HuH-7 (cell line): ENCODE measurements around the gene MAN2C1.
"Not testable (repeated sequence)": the region's sequence is repeated elsewhere in the genome, so short reads cannot be mapped to it uniquely, and the experiment has no call there.

Experiments used
- DNase-seq: peaks from one replicate; pipeline ENCODE4 v3.0.0; 2011; ENCODE audit warnings: low spot score

The MAN2C1 gene

DNA sequence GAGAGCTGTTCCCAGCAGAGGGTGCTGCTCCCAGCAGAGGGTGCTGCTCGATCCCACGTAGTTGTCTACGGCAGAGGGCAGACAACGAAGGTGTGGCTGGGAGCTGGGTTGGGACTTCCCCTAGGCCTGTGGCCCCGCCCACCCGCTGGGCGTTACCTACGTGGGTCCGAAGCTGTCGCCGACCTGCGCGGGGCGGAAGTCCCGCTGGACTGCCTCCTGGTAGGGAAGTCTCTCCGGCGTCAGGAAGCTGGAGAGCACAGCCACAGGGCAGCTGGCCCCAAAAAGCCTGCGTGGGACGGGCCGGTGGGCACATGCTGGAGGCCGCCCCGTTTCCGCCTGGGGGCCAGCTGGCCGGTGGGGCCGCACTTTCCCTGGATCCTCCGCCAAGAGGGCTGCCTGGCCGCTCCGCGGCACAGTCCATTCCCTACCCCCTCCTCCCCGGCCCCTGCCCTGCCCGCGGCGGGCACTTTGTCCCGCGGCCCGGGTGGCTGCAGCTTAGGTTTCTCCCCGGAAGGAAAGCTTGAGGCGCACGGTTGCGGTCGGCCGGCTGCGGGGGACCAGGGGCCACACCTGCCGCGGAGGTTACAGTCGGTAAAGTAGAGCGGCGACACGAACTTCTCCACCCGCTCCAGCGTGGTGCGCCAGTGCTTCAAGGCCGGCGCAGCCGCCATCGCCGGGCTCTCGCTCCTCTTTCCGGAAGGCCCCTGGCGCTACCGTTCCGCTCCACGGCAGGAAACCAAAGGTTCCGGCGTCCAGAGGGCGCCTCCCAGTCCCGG lies at the start of gene MAN2C1:
MAN2C1 (minus strand) TSS at position 695 of the 776 bp plus-strand sequence; CDS start at position 671, 24 bp downstream.
- peak; percentile 99 for DNase-seq

DNA sequence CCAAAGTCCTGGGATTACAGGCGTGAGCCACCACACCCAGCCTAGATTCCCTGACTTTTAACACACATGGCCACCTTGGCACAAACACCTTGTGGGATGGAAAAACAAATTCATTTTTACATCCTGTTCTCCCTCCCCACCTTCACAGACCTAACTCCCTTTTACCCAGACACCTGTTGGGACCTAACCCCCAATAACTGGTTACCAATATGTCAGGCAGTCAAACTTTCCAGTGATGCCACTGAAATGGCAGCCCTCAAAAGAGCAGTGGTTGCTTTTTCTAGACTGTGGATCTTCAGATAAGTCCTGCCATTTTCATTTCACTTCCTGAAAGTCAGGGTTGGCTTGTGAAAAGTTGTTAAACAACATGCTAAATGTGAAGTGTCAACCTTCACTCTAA lies 48.2 kb upstream of the MAN2C1 start:
- no peak for DNase-seq

- DNase-seq, result no peak
Measured at GRCh38 chr15:75410196-75410595, 41.8 kb upstream of the MAN2C1 start.

GRCh38 chr15:75407083-75407482 lies 38.7 kb upstream of the MAN2C1 start:
- DNase-seq, result no peak

DNA sequence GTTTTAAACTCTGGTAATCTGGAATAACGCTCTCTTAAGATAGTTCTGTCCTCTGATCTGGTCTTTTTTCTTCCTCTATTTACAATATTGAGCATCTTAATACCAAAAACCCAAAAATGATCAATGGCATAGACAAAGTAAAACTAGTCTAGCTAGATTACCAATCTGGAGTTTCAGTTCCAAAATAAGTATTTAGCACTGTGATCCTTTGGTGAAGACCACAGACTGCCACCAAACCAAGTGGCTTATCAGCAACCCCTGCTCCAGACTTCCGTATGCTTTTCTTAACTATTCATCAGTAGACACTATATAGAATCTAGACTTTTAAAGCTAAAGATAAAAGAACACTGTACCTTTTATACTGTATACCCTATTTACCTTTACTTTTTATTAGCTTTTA lies 35.5 kb upstream of the MAN2C1 start:
- DNase-seq, result no peak

DNA sequence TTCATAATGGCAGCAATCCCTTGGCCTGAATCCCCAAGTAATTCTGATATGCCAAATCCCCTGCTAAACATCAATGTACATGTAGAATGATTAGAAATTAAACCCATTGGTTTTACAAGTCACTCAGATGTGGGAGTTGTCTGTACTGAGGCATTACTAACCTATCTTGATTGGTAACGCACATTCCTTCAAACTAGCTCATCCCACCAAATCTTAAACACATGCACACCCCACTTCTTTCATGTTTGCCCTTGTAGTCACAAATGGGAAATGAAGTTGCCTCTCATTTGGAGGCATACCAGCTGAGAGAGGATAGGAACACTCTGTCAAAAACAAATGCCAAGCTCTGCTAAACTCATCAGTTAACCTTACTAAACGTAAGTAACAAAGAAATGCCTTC lies 29.1 kb upstream of the MAN2C1 start:
- DNase-seq, result no peak

DNA sequence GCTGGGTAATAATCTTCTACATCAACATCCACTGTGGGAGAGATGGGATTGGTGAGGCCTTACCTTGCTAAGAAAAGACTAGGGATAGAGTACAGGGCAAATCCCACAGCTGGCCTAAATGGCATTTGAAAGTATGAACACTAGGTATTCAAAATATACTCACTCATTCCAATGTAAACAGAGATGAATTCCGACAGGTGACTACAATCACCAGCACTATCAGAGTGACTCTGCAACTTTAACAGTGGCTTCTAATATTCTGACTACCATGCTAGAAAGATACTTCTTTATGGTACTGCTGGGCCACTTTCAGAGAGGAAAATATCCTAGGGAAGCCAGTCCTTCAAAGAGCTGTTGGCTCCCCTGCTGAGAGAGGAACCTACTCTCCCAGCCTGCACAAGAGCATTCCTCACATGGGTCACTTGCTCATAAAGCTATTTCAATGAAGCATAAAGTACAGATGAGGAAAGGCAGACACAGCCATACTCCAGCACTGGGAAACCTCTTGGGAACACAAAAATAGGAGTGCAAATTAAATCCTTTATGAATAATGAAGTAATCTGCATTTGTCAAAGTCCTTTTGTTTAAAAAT lies 21.5 kb upstream of the MAN2C1 start:
- DNase-seq, result no peak

DNA sequence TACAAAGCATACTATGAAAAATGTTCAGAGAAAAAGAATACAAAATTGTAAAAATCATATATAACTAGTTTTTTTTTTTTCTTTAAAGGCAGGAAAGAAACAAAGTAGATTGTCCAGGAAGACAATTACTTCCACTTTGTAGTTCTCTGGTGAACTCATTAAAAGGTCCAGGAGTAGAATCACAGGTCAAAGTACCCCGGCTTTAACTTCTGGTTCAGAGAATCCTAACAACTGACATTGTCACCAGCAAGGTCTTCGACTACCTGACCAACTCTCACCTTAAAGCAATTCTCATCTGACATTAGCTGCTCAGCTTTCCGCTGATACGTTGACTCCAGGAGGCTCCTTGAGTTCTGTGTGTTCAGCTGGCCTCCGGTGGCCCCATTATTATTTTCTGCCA lies 15.6 kb upstream of the MAN2C1 start:
- DNase-seq, result not testable (repeated sequence)

- no peak for DNase-seq
Measured at GRCh38 chr15:75380773-75381172, 12.4 kb upstream of the MAN2C1 start.

DNA sequence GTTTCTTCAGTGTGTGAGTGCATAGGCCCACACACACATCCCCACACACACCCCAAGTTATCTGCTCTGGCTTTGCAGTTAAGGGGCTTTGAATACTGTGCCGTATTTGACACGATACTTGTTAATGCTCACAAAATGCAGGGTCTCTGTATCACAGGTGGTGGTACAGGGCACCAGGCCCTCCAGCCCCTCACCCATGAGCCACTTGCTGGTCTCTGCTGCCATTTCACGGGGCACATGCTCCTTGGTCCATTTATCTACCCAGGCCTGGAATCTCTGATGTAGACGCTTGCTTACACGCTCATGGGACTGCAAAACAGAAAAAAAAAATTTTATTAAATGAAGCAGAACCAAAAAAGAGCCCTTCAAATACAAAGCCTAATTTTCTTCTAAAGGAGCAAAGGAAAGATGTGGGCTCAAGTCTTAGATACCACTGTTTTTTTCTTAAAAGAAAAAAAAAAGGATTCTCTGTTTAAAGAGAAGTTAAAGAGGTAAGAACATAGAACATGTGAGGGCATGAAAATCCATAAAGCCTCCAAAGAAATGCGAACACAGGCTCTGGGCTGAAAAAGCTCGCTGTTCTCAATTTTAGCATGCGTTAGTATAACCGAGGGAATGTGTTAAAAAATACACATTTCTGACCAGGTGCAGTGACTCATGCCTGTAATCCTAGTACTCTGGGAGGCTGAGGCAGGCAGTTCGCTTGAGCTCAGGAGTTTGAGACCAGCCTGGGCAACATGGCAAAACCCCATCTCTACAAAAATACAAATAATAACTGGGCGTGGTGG lies 3.7 kb upstream of the MAN2C1 start:
- no peak for DNase-seq

DNA sequence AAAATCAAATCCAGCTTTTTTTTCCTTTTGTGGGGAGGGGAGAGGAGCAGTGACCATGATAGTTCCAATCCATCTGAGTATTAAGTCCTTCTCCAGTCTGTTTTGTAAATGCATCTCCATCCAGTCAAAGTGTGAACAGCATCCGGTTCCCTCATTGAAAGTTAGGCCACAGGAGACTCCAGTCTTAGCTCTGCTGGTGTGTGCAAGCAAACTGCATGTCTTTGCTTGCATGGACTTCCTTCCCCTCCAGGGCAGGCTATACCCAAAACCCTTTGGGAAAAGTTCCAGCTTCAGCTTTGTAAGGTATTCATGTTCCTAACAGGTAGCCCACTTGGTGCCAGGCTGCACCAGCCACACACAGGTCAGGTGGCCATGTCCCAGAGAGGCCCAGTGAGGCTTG lies 3.1 kb upstream of the MAN2C1 start:
- no peak for DNase-seq

DNA sequence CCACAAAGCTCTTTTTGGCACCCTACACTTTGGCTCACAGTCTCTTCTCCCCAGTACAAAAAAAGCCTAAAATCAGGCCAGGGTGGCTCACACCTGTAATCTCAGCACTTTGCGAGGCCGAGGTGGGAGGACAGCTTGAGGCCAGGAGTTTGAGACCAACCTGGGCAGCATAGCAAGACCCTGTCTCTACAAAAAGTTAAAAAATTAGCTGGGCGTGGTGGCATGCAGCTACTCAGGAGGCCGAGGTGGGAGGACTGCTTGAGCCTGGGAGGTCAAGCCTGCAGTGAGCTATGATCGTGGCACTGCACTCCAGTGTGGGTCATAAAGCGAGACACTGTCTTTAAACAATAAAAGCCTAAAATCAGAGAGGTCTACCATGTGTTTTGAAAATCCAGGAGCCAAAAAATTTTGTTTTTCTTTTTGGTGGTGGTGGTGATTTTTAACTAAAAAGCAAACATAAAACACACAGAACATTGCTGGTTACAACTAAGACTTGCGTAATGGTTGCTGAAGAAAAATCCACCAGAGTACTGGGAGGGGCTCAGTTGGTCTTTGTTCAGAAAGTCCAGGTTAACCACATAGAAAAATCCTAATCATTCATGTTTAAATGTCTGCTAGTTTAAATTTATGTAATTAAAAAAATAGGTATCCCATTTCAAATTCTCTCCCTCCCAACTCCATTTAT lies 1.6 kb upstream of the MAN2C1 start:
- DNase-seq, result no peak

GRCh38 chr15:75368689-75369239 lies 357 bp upstream of the MAN2C1 start:
- no peak for DNase-seq

- DNase-seq, result no peak
Measured at GRCh38 chr15:75367406-75367912, 948 bp downstream of the MAN2C1 start.

DNA sequence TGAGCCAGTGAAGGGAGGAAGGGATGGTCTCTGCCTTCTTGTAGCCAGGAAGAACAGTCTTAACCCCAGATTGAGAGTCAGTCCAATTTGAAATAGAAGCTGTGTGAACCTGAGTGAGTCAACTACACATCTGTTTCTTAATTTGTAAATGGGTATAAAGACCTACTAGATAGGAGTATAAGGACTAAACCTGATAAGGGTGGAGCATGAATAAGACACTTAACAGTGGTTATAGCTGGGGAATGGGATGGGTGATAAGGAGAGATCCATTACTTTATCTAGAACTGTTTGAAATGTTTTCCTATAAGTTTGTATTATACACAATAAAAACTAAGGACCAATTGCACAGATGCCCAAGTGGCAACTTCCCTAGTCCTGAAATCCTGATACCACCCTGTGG lies 1.4 kb downstream of the MAN2C1 start:
- no peak for DNase-seq

DNA sequence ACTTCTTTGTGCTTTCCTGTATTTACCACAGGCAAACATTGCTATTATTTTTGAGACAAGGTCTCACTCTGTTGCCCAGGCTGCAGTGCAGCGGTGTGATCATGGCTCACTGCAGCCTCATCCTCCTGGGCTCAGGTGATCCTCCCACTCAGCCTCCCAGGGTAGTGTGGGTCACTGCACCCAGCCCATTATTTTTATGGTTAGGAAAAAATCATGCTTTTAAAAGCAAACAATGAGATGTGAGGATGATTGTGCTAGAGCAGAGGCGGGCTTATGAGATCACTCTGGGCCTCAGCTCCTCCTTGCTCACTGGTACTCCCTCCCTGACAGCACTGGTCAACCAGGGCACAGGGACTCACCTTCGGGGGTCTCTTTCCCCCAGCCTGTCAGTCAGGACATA lies 2.2 kb downstream of the MAN2C1 start:
- no peak for DNase-seq

GRCh38 chr15:75364881-75365280 lies 3.5 kb downstream of the MAN2C1 start:
- DNase-seq, result no peak

DNA sequence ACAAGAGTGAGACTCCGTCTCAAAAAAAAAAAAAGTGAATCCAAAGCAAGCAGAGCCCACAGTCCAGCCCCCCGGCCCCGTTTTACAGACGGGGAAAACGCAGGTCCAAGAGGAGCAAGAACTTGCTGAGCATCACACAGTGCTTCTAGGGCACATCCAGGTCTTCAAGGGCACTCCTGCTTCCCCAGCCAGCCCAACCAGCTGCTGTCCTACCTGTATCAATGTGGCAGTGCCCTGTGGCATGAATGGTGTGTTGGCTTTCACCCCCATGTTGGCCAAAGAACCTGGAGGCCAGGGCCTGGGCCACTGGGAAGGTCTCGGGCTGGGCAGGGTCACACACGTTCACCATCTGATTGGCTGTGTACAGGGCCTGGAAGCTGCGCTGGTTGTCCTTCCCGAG lies 4.6 kb downstream of the MAN2C1 start:
- no peak for DNase-seq

- DNase-seq, result no peak
Measured at GRCh38 chr15:75362642-75363249, 5.7 kb downstream of the MAN2C1 start.

GRCh38 chr15:75361989-75362641 lies 6.3 kb downstream of the MAN2C1 start:
- no peak for DNase-seq
